WTC11 (cell line): ENCODE results near the gene RAB43. TPM values are rescaled to one million over a fixed set of nuclear protein-coding genes. Genes with fewer than 3 reads are reported as not detected.

Experiments
- ATAC-seq: fragments of 200-7000 bp; cut with Tn5 transposase; 2 replicates; pipeline ENCODE4 v1.10.0; 2021; ENCODE audit warnings: mild to moderate bottlenecking, moderate library complexity
- CTCF ChIA-PET: fragments of 300-600 bp; sonication (Branson Sonifier 250); formaldehyde crosslinking; loops from one replicate; lab custom pipeline; 2021; ENCODE audit warnings: antibody characterized with exemption; lab: Charles Lee
- POLR2A ChIA-PET: fragments of 350-600 bp; sonication (Branson Sonifier 250); formaldehyde crosslinking; loops from one replicate; lab custom pipeline; 2021; ENCODE audit warnings: antibody characterized with exemption; lab: Charles Lee
- DNase-seq: peaks from one replicate; pipeline ENCODE4 v3.0.0; 2021; ENCODE audit warnings: low spot score
- H3K27ac Mint-ChIP-seq: 2 replicates; pipeline ENCODE4 v1.8.0; 2021; ENCODE audit warnings: mixed read lengths
- H3K27me3 Mint-ChIP-seq: 2 replicates; pipeline ENCODE4 v1.8.0; 2021; ENCODE audit warnings: low read depth, mild to moderate bottlenecking, moderate library complexity, mixed read lengths
- H3K36me3 Mint-ChIP-seq: 2 replicates; pipeline ENCODE4 v1.8.0; 2021; ENCODE audit warnings: mixed read lengths
- H3K4me1 Mint-ChIP-seq: 2 replicates; pipeline ENCODE4 v1.8.0; 2022; ENCODE audit warnings: mixed read lengths
- H3K4me3 Mint-ChIP-seq: 2 replicates; pipeline ENCODE4 v1.8.0; 2021; ENCODE audit warnings: mild to moderate bottlenecking, moderate library complexity, mixed read lengths
- H3K9me3 Mint-ChIP-seq: 2 replicates; pipeline ENCODE4 v1.8.0; 2021; ENCODE audit warnings: mixed read lengths
- GTF2I ChIP-seq: fragments of 250-450 bp; sonication (Bioruptor Pico); conservative IDR thresholded peaks from 2 replicates; pipeline ENCODE4 v1.4.0; 2021; ENCODE audit warnings: mild to moderate bottlenecking
- HMGA2 ChIP-seq: fragments of 250-450 bp; sonication (Bioruptor Pico); IDR thresholded peaks from 2 replicates; pipeline ENCODE4 v1.4.0; 2021; ENCODE audit warnings: mild to moderate bottlenecking, moderate library complexity
- IRF2 ChIP-seq: sonication (generic); formaldehyde crosslinking; IDR thresholded peaks from 2 replicates; pipeline ENCODE4 v1.8.0; 2022; ENCODE audit warnings: low read depth, missing genetic modification reagents, borderline replicate concordance
- JAZF1 ChIP-seq: fragments of 250-450 bp; sonication (Bioruptor Pico); IDR thresholded peaks from 2 replicates; pipeline ENCODE4 v1.9.0; 2021; ENCODE audit warnings: moderate library complexity, mild to moderate bottlenecking, inconsistent platforms
- MYBL2 ChIP-seq: sonication (generic); formaldehyde crosslinking; IDR thresholded peaks from 2 replicates; pipeline ENCODE4 v1.8.1; 2023; ENCODE audit warnings: mild to moderate bottlenecking, moderate library complexity, missing genetic modification reagents
- NFATC4 ChIP-seq: fragments of 250-450 bp; sonication (Bioruptor Pico); IDR thresholded peaks from 2 replicates; pipeline ENCODE4 v1.9.0; 2021; ENCODE audit warnings: mild to moderate bottlenecking
- SMAD3 ChIP-seq: sonication (generic); formaldehyde crosslinking; IDR thresholded peaks from 2 replicates; pipeline ENCODE4 v1.8.0; 2022; ENCODE audit warnings: missing genetic modification reagents, mild to moderate bottlenecking, borderline replicate concordance
- SOX15 ChIP-seq: fragments of 250-450 bp; sonication (Bioruptor Pico); IDR thresholded peaks from 2 replicates; pipeline ENCODE4 v1.9.0; 2021; ENCODE audit warnings: mild to moderate bottlenecking
- SP1 ChIP-seq: sonication (generic); formaldehyde crosslinking; conservative IDR thresholded peaks from 2 replicates; pipeline ENCODE4 v1.8.1; 2022; ENCODE audit warnings: missing genetic modification reagents
- TCF7 ChIP-seq: sonication (generic); formaldehyde crosslinking; IDR thresholded peaks from 2 replicates; pipeline ENCODE4 v1.8.0; 2022; ENCODE audit warnings: mild to moderate bottlenecking, low read depth, missing genetic modification reagents, moderate library complexity
- ZNF396 ChIP-seq: fragments of 250-450 bp; sonication (Bioruptor Pico); IDR thresholded peaks from 2 replicates; pipeline ENCODE4 v1.8.0; 2021; ENCODE audit warnings: mild to moderate bottlenecking, moderate library complexity, borderline replicate concordance
- ZNF423 ChIP-seq: fragments of 250-450 bp; sonication (Bioruptor Pico); IDR thresholded peaks from 2 replicates; pipeline ENCODE4 v2.1.2; 2022; ENCODE audit warnings: mild to moderate bottlenecking, moderate library complexity
- total RNA-seq: library from RNA; stranded (reverse); gene quantifications from 3 replicates; pipeline ENCODE4 v1.2.3, GENCODE V29; 2021
- TF ChIP-seq, protein P1 (sequence below): sonication (generic); formaldehyde crosslinking; IDR thresholded peaks from 2 replicates; pipeline ENCODE4 v1.8.0; 2023; ENCODE audit warnings: missing genetic modification reagents, mild to moderate bottlenecking, borderline replicate concordance
- TF ChIP-seq, protein P2 (sequence below): sonication (generic); formaldehyde crosslinking; IDR thresholded peaks from 2 replicates; pipeline ENCODE4 v1.8.1; 2023; ENCODE audit warnings: mild to moderate bottlenecking, missing genetic modification reagents, moderate library complexity
- TF ChIP-seq, protein P3 (sequence below): fragments of 250-450 bp; sonication (Bioruptor Pico); IDR thresholded peaks from 2 replicates; pipeline ENCODE4 v1.9.0; 2021; ENCODE audit warnings: mild to moderate bottlenecking
- TF ChIP-seq, protein P4 (sequence below): sonication (generic); formaldehyde crosslinking; IDR thresholded peaks from 2 replicates; pipeline ENCODE4 v1.8.1; 2023; ENCODE audit warnings: mild to moderate bottlenecking, missing genetic modification reagents
- TF ChIP-seq, protein P5 (sequence below): sonication (generic); formaldehyde crosslinking; IDR thresholded peaks from 2 replicates; pipeline ENCODE4 v1.8.1; 2022; ENCODE audit warnings: low read depth, mild to moderate bottlenecking, moderate library complexity, missing genetic modification reagents, borderline replicate concordance
- TF ChIP-seq, protein P6 (sequence below): sonication (generic); formaldehyde crosslinking; IDR thresholded peaks from 2 replicates; pipeline ENCODE4 v1.8.0; 2022; ENCODE audit warnings: mild to moderate bottlenecking, missing genetic modification reagents
- TF ChIP-seq, protein P7 (sequence below): sonication (generic); formaldehyde crosslinking; IDR thresholded peaks from 2 replicates; pipeline ENCODE4 v1.8.0; 2023; ENCODE audit warnings: mild to moderate bottlenecking, missing genetic modification reagents

RAB43 gene
- total RNA-seq, 1 experiment from 2014 or later, result 34.5 TPM

DNA sequence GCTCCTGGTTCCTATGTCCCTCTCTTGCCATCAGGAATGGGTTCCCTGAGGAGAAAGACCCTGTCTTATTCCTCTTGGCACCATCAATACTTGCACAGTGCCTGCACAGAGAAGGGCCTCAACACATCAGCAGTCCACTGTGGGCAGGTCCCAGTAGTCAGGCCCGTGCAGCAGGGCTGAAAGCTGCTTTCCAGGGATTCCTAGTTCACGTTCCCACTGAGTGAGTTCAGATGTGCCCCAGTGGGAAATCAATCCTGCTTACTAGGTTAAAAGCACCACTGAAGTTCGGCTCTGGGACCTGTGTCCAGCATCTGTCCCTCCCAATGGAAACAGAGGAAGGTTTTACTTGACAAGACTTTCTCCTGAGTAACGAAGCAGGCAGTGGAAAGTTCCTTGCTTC, 15.7 kb downstream of the RAB43 start (continued):
- TF ChIP-seq ZNF396 (CRISPR knock-in tag) (no peak), JAZF1 (CRISPR knock-in tag) (no peak), IRF2 (no peak)

DNA sequence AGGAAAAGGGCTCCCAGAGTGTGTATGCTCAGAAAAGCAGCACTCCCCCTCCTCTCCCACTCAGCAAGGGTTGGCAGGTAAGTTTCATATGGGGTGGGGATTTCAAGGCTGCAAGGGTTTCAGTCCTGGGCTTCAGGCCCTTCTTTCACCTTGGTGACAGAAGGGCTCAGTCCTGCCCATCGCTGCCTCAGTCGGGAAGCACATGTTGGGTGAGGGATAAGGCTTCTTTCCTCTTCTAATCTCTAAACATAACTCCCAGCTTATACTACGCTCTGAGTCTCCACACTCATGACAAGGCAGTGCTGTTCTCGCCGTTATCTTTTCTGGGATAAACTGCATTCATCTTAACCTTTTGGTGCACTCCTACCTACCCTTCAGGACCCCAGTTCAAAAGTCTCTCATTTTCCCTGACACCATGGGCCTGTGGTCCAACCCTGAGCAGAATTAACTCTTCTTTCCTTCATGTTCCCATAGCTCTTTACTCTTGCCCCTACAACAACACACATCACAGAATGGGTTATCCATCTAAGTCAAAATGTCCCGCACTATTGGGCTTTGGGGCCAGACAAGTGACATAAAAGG, 17.0 kb downstream of the RAB43 start:
- Mint-ChIP-seq H3K4me1 (no peaks in the 10 kb centered on the region), H3K27ac (peak overlapping the region; percentile 27), H3K36me3 (peaks cover 4% of the 10 kb centered on the region), H3K27me3 (no peaks in the 10 kb centered on the region), H3K4me3 (no peak overlapping the region), H3K9me3 (no peaks in the 10 kb centered on the region)
- ATAC-seq, result no peak
- ChIA-PET CTCF (no interaction called here), POLR2A (no interaction called here)
- TF ChIP-seq, protein P1, sequence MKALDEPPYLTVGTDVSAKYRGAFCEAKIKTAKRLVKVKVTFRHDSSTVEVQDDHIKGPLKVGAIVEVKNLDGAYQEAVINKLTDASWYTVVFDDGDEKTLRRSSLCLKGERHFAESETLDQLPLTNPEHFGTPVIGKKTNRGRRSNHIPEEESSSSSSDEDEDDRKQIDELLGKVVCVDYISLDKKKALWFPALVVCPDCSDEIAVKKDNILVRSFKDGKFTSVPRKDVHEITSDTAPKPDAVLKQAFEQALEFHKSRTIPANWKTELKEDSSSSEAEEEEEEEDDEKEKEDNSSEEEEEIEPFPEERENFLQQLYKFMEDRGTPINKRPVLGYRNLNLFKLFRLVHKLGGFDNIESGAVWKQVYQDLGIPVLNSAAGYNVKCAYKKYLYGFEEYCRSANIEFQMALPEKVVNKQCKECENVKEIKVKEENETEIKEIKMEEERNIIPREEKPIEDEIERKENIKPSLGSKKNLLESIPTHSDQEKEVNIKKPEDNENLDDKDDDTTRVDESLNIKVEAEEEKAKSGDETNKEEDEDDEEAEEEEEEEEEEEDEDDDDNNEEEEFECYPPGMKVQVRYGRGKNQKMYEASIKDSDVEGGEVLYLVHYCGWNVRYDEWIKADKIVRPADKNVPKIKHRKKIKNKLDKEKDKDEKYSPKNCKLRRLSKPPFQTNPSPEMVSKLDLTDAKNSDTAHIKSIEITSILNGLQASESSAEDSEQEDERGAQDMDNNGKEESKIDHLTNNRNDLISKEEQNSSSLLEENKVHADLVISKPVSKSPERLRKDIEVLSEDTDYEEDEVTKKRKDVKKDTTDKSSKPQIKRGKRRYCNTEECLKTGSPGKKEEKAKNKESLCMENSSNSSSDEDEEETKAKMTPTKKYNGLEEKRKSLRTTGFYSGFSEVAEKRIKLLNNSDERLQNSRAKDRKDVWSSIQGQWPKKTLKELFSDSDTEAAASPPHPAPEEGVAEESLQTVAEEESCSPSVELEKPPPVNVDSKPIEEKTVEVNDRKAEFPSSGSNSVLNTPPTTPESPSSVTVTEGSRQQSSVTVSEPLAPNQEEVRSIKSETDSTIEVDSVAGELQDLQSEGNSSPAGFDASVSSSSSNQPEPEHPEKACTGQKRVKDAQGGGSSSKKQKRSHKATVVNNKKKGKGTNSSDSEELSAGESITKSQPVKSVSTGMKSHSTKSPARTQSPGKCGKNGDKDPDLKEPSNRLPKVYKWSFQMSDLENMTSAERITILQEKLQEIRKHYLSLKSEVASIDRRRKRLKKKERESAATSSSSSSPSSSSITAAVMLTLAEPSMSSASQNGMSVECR (CRISPR knock-in tag), result no peak
- TF ChIP-seq, protein P2, sequence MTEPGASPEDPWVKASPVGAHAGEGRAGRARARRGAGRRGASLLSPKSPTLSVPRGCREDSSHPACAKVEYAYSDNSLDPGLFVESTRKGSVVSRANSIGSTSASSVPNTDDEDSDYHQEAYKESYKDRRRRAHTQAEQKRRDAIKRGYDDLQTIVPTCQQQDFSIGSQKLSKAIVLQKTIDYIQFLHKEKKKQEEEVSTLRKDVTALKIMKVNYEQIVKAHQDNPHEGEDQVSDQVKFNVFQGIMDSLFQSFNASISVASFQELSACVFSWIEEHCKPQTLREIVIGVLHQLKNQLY (CRISPR knock-in tag), result no peak
- TF ChIP-seq SP1 (CRISPR knock-in tag), result no peak
- TF ChIP-seq ZNF423 (CRISPR knock-in tag), result no peak
- no peak for TF ChIP-seq SOX15 (CRISPR knock-in tag)
- no peak for TF ChIP-seq SMAD3 (CRISPR knock-in tag)
- TF ChIP-seq TCF7 (CRISPR knock-in tag), result no peak
- TF ChIP-seq, protein P3, sequence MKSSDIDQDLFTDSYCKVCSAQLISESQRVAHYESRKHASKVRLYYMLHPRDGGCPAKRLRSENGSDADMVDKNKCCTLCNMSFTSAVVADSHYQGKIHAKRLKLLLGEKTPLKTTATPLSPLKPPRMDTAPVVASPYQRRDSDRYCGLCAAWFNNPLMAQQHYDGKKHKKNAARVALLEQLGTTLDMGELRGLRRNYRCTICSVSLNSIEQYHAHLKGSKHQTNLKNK (CRISPR knock-in tag), result no peak
- TF ChIP-seq, protein P4, sequence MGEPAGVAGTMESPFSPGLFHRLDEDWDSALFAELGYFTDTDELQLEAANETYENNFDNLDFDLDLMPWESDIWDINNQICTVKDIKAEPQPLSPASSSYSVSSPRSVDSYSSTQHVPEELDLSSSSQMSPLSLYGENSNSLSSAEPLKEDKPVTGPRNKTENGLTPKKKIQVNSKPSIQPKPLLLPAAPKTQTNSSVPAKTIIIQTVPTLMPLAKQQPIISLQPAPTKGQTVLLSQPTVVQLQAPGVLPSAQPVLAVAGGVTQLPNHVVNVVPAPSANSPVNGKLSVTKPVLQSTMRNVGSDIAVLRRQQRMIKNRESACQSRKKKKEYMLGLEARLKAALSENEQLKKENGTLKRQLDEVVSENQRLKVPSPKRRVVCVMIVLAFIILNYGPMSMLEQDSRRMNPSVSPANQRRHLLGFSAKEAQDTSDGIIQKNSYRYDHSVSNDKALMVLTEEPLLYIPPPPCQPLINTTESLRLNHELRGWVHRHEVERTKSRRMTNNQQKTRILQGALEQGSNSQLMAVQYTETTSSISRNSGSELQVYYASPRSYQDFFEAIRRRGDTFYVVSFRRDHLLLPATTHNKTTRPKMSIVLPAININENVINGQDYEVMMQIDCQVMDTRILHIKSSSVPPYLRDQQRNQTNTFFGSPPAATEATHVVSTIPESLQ (CRISPR knock-in tag), result no peak
- TF ChIP-seq, protein P5, sequence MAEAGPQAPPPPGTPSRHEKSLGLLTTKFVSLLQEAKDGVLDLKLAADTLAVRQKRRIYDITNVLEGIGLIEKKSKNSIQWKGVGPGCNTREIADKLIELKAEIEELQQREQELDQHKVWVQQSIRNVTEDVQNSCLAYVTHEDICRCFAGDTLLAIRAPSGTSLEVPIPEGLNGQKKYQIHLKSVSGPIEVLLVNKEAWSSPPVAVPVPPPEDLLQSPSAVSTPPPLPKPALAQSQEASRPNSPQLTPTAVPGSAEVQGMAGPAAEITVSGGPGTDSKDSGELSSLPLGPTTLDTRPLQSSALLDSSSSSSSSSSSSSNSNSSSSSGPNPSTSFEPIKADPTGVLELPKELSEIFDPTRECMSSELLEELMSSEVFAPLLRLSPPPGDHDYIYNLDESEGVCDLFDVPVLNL (CRISPR knock-in tag), result no peak
- no peak for DNase-seq

DNA sequence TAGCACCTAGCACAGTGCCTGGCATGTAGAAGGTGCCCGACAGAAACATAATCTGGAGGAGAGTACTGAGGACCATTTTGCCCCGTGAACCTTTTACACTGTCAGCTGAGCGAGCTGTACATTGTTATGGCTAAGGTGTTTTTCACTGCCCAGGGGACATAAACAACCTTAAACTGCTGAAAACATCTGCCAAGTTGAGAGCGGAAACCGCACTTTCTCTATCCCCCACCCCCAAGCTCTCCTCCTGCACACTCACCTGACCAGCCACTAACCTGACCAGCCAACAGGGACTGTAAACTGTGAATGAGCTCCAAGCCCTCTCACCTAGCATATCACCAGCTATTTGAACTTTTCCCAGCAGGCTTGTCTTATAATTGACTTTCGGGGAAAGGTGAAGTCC, 17.6 kb downstream of the RAB43 start:
- no peaks in the 10 kb centered on the region for H3K4me1 Mint-ChIP-seq
- DNase-seq, result no peak
- POLR2A ChIA-PET, result no interaction called here
- TF ChIP-seq MYBL2, result no peak
- TF ChIP-seq, protein P6, sequence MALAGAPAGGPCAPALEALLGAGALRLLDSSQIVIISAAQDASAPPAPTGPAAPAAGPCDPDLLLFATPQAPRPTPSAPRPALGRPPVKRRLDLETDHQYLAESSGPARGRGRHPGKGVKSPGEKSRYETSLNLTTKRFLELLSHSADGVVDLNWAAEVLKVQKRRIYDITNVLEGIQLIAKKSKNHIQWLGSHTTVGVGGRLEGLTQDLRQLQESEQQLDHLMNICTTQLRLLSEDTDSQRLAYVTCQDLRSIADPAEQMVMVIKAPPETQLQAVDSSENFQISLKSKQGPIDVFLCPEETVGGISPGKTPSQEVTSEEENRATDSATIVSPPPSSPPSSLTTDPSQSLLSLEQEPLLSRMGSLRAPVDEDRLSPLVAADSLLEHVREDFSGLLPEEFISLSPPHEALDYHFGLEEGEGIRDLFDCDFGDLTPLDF (CRISPR knock-in tag), result no peak
- TF ChIP-seq, protein P2 (CRISPR knock-in tag), result no peak
- TF ChIP-seq HMGA2 (CRISPR knock-in tag), result no peak
- TF ChIP-seq, protein P7, sequence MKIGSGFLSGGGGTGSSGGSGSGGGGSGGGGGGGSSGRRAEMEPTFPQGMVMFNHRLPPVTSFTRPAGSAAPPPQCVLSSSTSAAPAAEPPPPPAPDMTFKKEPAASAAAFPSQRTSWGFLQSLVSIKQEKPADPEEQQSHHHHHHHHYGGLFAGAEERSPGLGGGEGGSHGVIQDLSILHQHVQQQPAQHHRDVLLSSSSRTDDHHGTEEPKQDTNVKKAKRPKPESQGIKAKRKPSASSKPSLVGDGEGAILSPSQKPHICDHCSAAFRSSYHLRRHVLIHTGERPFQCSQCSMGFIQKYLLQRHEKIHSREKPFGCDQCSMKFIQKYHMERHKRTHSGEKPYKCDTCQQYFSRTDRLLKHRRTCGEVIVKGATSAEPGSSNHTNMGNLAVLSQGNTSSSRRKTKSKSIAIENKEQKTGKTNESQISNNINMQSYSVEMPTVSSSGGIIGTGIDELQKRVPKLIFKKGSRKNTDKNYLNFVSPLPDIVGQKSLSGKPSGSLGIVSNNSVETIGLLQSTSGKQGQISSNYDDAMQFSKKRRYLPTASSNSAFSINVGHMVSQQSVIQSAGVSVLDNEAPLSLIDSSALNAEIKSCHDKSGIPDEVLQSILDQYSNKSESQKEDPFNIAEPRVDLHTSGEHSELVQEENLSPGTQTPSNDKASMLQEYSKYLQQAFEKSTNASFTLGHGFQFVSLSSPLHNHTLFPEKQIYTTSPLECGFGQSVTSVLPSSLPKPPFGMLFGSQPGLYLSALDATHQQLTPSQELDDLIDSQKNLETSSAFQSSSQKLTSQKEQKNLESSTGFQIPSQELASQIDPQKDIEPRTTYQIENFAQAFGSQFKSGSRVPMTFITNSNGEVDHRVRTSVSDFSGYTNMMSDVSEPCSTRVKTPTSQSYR, result no peak
- TF ChIP-seq NFATC4 (CRISPR knock-in tag), result no peak
- no peak for TF ChIP-seq GTF2I (CRISPR knock-in tag)

More for the DNA sequence above, 17.6 kb downstream of the RAB43 start:
- peak overlapping the region; percentile 60; the same call in 1 of the 2 replicates for H3K27ac Mint-ChIP-seq
- ATAC-seq, result no peak
- no peaks in the 10 kb centered on the region for H3K9me3 Mint-ChIP-seq
- H3K4me3 Mint-ChIP-seq, result no peak overlapping the region
- CTCF ChIA-PET, result no interaction called here
- peaks cover 4% of the 10 kb centered on the region for H3K36me3 Mint-ChIP-seq
- H3K27me3 Mint-ChIP-seq, result no peaks in the 10 kb centered on the region
